Fibroblast of the aortic adventitia (primary cell): ENCODE data around the gene HERC4. TPM values are rescaled to one million over a fixed set of nuclear protein-coding genes. Genes with fewer than 3 reads are reported as not detected.
A peak's percentile ranks its signal among the peaks of the same experiment; 100 is the strongest.

ENCODE experiments used
- DNase-seq: peaks from one replicate; pipeline ENCODE4 v3.0.0-alpha.2; 2010; ENCODE audit warnings: low read depth
- H3K4me3 ChIP-seq: 2 replicates; pipeline ENCODE4 v1.5.1; 2011; ENCODE audit warnings: low read depth, mild to moderate bottlenecking, control low read depth, low read length, moderate library complexity
- total RNA-seq: library from RNA; depleted of rRNA; stranded (reverse); fragments of >200 nt; gene quantifications from 2 replicates; pipeline ENCODE4 v1.2.3, GENCODE V29; 2012; ENCODE audit warnings: low replicate concordance
- TF ChIP-seq, protein P1 (sequence below): IDR thresholded peaks from 2 replicates; pipeline ENCODE4 v1.5.1; 2011; ENCODE audit warnings: mild to moderate bottlenecking, low read length, control low read depth, inconsistent platforms; ENCODE audit not compliant: insufficient read depth

Gene HERC4
- total RNA-seq, 1 donor = 131 TPM

DNA sequence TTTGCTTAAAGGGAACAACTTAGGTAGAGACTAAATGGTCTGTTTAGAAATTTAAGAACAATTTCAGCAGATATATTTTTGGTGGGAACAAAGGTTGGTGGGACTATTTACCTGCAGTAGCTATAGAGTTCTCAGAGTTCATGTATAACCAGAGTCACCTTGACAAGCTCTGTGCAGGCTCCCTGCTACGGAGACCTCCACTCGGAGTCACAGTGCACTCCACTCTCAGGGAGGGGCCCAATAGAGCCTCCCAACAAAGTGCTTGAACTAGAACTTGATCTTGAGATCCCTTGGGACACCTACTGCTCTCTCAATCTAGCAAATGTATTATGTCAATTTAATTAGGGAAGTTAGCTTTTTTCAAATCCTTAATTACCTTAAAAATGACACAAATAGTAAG, 36.5 kb upstream of the HERC4 start:
- TF ChIP-seq, protein P1, sequence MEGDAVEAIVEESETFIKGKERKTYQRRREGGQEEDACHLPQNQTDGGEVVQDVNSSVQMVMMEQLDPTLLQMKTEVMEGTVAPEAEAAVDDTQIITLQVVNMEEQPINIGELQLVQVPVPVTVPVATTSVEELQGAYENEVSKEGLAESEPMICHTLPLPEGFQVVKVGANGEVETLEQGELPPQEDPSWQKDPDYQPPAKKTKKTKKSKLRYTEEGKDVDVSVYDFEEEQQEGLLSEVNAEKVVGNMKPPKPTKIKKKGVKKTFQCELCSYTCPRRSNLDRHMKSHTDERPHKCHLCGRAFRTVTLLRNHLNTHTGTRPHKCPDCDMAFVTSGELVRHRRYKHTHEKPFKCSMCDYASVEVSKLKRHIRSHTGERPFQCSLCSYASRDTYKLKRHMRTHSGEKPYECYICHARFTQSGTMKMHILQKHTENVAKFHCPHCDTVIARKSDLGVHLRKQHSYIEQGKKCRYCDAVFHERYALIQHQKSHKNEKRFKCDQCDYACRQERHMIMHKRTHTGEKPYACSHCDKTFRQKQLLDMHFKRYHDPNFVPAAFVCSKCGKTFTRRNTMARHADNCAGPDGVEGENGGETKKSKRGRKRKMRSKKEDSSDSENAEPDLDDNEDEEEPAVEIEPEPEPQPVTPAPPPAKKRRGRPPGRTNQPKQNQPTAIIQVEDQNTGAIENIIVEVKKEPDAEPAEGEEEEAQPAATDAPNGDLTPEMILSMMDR = no peak
- DNase-seq = no peak
- no peak overlapping the region for H3K4me3 ChIP-seq

DNA sequence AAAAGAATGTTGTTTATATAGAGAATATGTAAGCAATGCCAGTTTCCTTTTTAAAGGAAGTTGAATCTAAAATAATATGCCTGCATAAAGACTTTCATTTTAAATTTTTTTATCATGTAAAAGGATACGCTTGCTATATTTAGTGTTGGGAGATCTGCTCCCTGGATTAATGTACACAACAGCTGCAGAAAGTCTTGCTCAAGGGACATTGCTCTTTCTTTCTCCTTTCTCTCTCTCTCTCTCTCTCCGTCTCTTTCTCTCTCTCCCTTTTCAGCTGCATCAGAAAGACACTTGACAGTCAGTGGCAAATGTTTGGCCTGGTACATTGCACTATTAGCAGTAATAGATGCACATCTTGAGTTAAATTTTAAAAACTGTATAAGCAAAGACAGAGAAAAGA, 34.9 kb upstream of the HERC4 start:
- DNase-seq = peak; percentile 22
- H3K4me3 ChIP-seq = no peak overlapping the region
- TF ChIP-seq, protein P1 = no peak

DNA sequence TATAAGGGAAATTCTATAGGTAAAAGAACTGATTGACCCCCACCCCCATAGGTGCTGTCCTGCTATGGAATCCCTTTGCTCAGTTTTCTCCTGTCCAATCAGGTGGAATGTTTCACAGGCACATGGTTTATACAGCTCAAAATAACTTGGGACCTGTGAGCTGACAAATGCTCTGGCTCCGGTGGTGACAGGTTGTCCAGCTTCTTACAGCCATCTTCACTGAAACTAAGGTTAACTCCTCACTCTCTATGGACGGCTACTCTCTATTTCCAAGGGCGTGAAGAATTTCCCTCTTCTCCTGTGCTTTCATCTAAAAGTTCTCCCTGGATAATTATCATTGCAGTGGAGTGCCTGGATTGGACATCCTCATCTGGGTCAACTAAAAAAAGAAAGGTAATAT, 34.2 kb upstream of the HERC4 start, which contains the start of gene MYPN:
Gene MYPN (plus strand): TSS at position 158 of the 400 bp plus-strand sequence. CDS start 11,951 bp downstream, outside the sequence.
- H3K4me3 ChIP-seq = no peak within 1 kb of the TSS
- no peak for DNase-seq
- TF ChIP-seq, protein P1 = no peak

DNA sequence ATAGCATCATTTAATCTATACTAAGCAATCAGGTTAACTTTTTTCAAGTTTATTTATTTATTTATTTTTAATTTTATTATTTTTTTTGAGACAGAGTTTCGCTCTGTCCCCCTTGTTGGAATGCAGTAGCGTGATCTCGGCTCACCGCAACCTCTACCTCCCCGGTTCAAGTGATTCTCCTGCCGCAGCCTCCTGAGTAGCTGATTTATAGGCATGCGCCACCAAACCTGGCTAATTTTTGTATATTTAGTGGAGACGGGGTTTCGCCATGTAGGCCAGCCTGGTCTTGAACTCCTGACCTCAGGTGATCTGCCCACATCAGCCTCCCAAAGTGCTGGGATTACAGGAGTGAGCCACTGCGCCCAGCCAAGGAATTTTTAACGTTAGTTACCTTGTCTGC, 33.6 kb upstream of the HERC4 start:
- no peak overlapping the region for H3K4me3 ChIP-seq
- TF ChIP-seq, protein P1 = no peak
- DNase-seq = no peak

DNA sequence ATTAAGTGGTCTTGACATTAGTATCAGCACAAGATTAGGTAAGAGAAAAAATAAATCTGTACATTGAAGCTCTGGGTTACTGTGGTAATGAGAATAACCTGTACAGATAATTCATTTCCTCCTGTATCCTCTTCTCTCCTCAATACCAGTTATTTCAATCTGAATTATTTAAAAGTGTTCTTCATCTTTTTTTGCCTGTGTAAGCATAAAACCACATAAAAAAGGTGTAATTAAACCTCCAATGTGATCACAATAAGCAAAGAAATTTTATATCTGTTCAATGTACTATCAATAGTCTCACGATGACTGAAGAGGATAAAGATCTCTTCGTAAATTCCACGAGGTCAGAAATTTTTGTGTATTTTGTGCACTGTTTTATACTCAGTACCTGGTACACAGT, 33.0 kb upstream of the HERC4 start:
- H3K4me3 ChIP-seq = no peak overlapping the region
- no peak for DNase-seq
- TF ChIP-seq, protein P1 = no peak

DNA sequence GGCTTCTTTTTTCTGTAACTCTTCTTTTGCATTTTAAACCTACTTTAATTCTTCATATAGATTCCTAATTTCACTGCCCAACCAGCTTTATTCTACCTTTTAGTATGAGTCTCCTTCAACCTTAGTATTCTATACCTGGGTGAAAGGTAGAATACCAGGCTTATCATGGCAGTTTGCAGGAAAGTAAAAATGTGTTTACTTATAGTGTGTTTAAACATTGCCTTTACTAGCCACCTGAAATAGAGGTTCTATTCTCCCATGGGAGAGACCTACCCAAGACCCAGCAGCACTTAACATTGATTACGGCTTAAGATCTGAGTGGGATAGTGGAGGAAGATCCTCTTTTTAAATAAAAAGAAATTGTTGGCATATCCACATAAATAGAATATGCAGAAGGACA, 32.6 kb upstream of the HERC4 start:
- H3K4me3 ChIP-seq = no peak overlapping the region
- TF ChIP-seq, protein P1 = no peak
- no peak for DNase-seq

DNA sequence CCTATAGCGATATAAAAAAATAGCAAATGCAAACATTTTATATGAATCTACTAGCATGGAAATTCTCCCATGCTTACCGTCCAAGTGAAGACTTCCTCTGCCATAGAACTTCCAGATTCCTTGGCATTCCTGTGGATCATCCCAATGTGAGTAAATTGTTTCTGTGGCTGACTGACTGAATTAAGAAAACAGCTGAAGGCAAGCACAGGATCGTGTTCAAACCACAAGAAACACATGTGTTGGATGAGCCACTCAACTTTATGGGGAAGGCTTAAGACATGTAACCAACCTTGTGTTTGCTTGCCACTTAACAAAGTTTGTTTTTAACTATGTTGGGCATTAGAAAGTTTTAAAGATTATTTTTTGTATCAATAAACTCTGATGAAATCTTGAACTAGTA, 31.6 kb upstream of the HERC4 start:
- DNase-seq = peak; percentile 60
- TF ChIP-seq, protein P1 = no peak
- no peak overlapping the region for H3K4me3 ChIP-seq
